K562 (cell line): ENCODE data around the gene NTSR2. TPM values are rescaled to one million over a fixed set of nuclear protein-coding genes. Genes with fewer than 3 reads are reported as not detected.

Experiments used
- HIVEP1 ChIP-seq: fragments of 250-450 bp; sonication (Bioruptor Pico); IDR thresholded peaks from 2 replicates; pipeline ENCODE4 v1.4.0; 2020; ENCODE audit warnings: mild to moderate bottlenecking
- JUND ChIP-seq, 2 experiments: IDR thresholded peaks; 2 replicates in 1 of 2; 3 replicates in 1 of 2; pipeline ENCODE4 v1.6.1; 2011; ENCODE audit warnings: borderline replicate concordance in 2 of 2, low read depth in 2 of 2, low read length in 2 of 2, improper control_type of control experiment in 1 of 2, missing biosample characterization in 1 of 2, missing genetic modification characterization in 1 of 2, missing genetic modification reagents in 1 of 2
- MYBL2 ChIP-seq, 2 experiments: fragments of 450-650 bp in 1 of 2; sonication (generic) in 1 of 2; formaldehyde crosslinking in 1 of 2; IDR thresholded peaks; 2 replicates each; pipeline versions ENCODE4 v1.6.1 to v1.8.1; 2017 to 2022; ENCODE audit warnings: borderline replicate concordance in 1 of 2, inconsistent platforms in 1 of 2, low read depth in 1 of 2, mild to moderate bottlenecking in 1 of 2, missing genetic modification reagents in 1 of 2, moderate library complexity in 1 of 2
- RAD21 ChIP-seq, 2 experiments: fragments of 250-450 bp in 1 of 2; fragments of 450-650 bp in 1 of 2; sonication (Bioruptor Pico) in 1 of 2; formaldehyde crosslinking in 1 of 2; IDR thresholded peaks in 1 of 2; conservative IDR thresholded peaks in 1 of 2; 2 replicates each; pipeline versions ENCODE4 v1.4.0 to v1.8.0; 2020 to 2022; ENCODE audit warnings: mild to moderate bottlenecking in 2 of 2, moderate library complexity in 1 of 2
- RB1 ChIP-seq: fragments of 450-650 bp; IDR thresholded peaks from 2 replicates; pipeline ENCODE4 v1.6.1; 2017; ENCODE audit warnings: low read depth, mild to moderate bottlenecking
- SAP30 ChIP-seq: fragments of 200-600 bp; sonication (generic); IDR thresholded peaks from 2 replicates; pipeline ENCODE4 v1.6.1; 2012; ENCODE audit warnings: borderline replicate concordance, low read depth, mild to moderate bottlenecking, moderate library complexity, low read length, control low read depth, inconsistent platforms; ENCODE audit not compliant: insufficient read depth, poor library complexity, severe bottlenecking
- SMAD2 ChIP-seq: fragments of 150-350 bp; IDR thresholded peaks from 2 replicates; pipeline ENCODE4 v1.6.1; 2014; ENCODE audit warnings: low read depth, mild to moderate bottlenecking, low read length
- TFE3 ChIP-seq: fragments of 450-650 bp; formaldehyde crosslinking; IDR thresholded peaks from 2 replicates; pipeline ENCODE4 v1.4.0; 2020; ENCODE audit warnings: mild to moderate bottlenecking, mixed read lengths
- ZBTB12 ChIP-seq: fragments of 250-450 bp; sonication (Bioruptor Pico); IDR thresholded peaks from 2 replicates; pipeline ENCODE4 v1.4.0; 2020
- ZC3H4 ChIP-seq: sonication (generic); formaldehyde crosslinking; IDR thresholded peaks from 2 replicates; pipeline ENCODE4 v1.9.0; 2021; ENCODE audit warnings: missing genetic modification reagents, borderline replicate concordance
- ZEB2 ChIP-seq: fragments of 450-650 bp; IDR thresholded peaks from 2 replicates; pipeline ENCODE4 v1.6.1; 2016
- polyA plus RNA-seq, 8 experiments: library from polyadenylated mRNA; depleted of rRNA in 4 of 8; stranded (reverse) in 5 of 8; unstranded in 3 of 8; fragments of >200 nt; fragmentation: Nextera tagmentation in 2 of 8; fragmentation: Illumina TruSeq in 1 of 8; extraction: Ambion mirVana in 2 of 8; extraction: Trizol in 1 of 8; gene quantifications; 2 replicates each; pipeline versions ENCODE4 v1.2.1 to v1.2.3, GENCODE V29; 2011 to 2014; ENCODE audit warnings: inconsistent platforms in 1 of 8, missing spikeins in 1 of 8
- total RNA-seq, 7 experiments: library from RNA; depleted of rRNA in 6 of 7; stranded (reverse); fragments of >200 nt in 6 of 7; fragmentation: Illumina TruSeq in 2 of 7; extraction: Trizol in 2 of 7; gene quantifications; 2 replicates each; pipeline versions ENCODE4 v1.2.1 to v1.2.3, GENCODE V29; 2011 to 2021; ENCODE audit warnings: low replicate concordance in 1 of 7
- TF ChIP-seq, protein P1 (sequence below), 2 experiments: fragments of 450-650 bp; IDR thresholded peaks; 2 replicates each; pipeline ENCODE4 v1.6.1; 2016; ENCODE audit warnings: mild to moderate bottlenecking in 2 of 2, borderline replicate concordance in 1 of 2, low read depth in 1 of 2, moderate library complexity in 1 of 2

NTSR2 gene
- total and polyA plus RNA-seq, 9 of the 15 experiments (the other 6 are each of a cell fraction or from before 2014, with no cell fraction given): not detected

GRCh38 chr2:11692966-11693521 lies 23.0 kb upstream of the NTSR2 start (continued):
- TF ChIP-seq ZBTB12 (CRISPR knock-in tag) (no peak), HIVEP1 (CRISPR knock-in tag) (no peak), SMAD2 (no peak), ZC3H4 (CRISPR knock-in tag) (no peak), ZEB2 (peak; percentile 67; the same call in 1 of the 2 replicates), JUND (IDR thresholded peaks at IDR 0.05; ENCODE audit: borderline replicate concordance, low read depth, low read length) (no peak), JUND (tag; IDR thresholded peaks at IDR 0.05; ENCODE audit: borderline replicate concordance, low read depth, low read length) (no peak; the same call in 2 of the 3 replicates), TFE3 (no peak), MYBL2 (IDR thresholded peaks at IDR 0.05; ENCODE audit: low read depth) (no peak), MYBL2 (CRISPR knock-in tag; IDR thresholded peaks at IDR 0.05; ENCODE audit: borderline replicate concordance) (no peak), SAP30 (no peak), RAD21 (CRISPR knock-in tag; conservative IDR thresholded peaks at IDR 0.05 in 1 of 2, IDR thresholded peaks at IDR 0.05 in 1 of 2) (peak; percentile 67 to 71), RB1 (0 out of 2 replicates have a peak, but pooled peaks have one; percentile 51)
- TF ChIP-seq, protein P1, sequence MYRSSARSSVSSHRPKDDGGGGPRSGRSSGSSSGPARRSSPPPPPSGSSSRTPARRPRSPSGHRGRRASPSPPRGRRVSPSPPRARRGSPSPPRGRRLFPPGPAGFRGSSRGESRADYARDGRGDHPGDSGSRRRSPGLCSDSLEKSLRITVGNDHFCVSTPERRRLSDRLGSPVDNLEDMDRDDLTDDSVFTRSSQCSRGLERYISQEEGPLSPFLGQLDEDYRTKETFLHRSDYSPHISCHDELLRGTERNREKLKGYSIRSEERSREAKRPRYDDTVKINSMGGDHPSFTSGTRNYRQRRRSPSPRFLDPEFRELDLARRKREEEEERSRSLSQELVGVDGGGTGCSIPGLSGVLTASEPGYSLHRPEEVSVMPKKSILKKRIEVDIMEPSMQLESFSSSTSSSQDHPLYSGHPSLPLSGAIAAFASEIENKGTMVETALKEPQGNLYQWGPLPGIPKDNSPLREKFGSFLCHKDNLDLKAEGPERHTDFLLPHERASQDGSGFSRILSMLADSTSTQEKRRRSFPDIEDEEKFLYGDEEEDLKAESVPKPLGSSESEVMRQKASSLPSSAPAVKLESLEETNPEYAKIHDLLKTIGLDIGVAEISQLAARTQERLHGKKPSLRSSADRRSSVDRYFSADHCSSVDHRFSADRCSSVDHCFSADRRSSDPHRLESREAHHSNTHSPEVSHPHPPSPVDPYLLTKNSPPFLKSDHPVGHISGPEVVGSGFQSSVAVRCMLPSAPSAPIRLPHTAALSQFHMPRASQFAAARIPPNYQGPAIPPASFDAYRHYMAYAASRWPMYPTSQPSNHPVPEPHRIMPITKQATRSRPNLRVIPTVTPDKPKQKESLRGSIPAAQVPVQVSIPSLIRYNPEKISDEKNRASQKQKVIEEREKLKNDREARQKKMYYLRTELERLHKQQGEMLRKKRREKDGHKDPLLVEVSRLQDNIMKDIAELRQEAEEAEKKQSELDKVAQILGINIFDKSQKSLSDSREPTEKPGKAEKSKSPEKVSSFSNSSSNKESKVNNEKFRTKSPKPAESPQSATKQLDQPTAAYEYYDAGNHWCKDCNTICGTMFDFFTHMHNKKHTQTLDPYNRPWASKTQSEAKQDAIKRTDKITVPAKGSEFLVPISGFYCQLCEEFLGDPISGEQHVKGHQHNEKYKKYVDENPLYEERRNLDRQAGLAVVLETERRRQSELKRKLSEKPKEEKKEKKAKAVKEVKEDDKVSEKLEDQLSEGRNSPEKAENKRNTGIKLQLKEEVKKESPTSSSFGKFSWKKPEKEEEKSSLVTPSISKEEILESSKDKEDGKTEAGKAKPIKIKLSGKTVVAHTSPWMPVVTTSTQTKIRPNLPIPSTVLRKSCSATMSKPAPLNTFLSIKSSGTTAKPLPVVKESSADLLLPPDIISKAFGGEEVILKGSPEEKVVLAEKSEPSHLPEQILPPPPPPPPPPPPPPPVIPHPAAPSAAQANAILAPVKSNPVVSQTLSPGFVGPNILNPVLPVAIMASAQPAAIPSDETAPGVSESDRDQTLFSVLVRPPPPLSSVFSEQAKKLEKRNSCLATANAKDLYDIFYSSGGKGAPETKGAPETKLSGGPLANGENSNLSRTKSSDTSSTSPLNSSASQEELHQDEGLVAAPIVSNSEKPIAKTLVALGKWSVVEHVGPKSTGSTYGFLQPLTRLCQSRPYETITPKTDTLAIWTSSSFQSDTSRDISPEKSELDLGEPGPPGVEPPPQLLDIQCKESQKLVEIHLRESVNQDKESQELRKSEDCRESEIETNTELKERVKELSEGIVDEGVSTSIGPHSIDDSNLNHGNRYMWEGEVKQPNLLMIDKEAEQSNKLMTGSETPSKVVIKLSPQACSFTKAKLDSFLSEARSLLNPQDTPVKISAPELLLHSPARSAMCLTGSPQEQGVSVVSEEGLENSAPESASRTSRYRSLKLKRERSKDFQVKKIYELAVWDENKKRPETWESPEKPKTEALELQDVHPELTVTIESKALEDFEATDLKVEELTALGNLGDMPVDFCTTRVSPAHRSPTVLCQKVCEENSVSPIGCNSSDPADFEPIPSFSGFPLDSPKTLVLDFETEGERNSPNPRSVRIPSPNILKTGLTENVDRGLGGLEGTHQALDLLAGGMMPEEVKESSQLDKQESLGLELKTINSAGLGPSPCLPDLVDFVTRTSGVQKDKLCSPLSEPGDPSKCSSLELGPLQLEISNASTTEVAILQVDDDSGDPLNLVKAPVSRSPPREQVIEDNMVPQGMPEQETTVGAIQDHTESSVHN (IDR thresholded peaks at IDR 0.05; ENCODE audit: borderline replicate concordance in 1 of 2, low read depth in 1 of 2): no peak
